ENCODE measurements around the gene ADGRV1.

- TF ChIP-seq YY1 (tag by site-specific recombination; IDR thresholded peaks at IDR 0.05) (peak; percentile 60; the same call in 1 of the 2 replicates), SP7 (tag by site-specific recombination; IDR thresholded peaks at IDR 0.05) (peak; percentile 77), ZNF501 (tag by site-specific recombination; IDR thresholded peaks at IDR 0.05) (no peak), ZNF692 (tag by site-specific recombination; IDR thresholded peaks at IDR 0.05) (no peak), ZNF416 (tag by site-specific recombination; IDR thresholded peaks at IDR 0.05) (no peak), ZNF155 (tag by site-specific recombination; IDR thresholded peaks at IDR 0.05) (no peak), ZSCAN18 (tag by site-specific recombination; IDR thresholded peaks at IDR 0.05) (0 out of 2 replicates have a peak, but pooled peaks have one; percentile 76)
These were observed 424.6 kb downstream of the ADGRV1 start for GRCh38 chr5:90983148-90983547.
